ENCODE measurements around the gene CCDC167.
"Not testable (repeated sequence)": the region's sequence is repeated elsewhere in the genome, so short reads cannot be mapped to it uniquely, and the experiment has no call there.

CCDC167 gene

GRCh38 chr6:37503309-37503965, 3.7 kb upstream of the CCDC167 start:
- Histone ChIP-seq H3K36me3 (no peaks in the 10 kb centered on the region), H3K27me3 (no peaks in the 10 kb centered on the region), H3K4me3 (ENCODE audit: low read depth, low read length) (no peak overlapping the region), H3K4me1 (peaks cover 31% of the 10 kb centered on the region), H3K9me3 (no peaks in the 10 kb centered on the region)
- no peak for TF ChIP-seq CTCF (IDR thresholded peaks at IDR 0.05; ENCODE audit: low read depth, low read length)
- DNase-seq, result no peak

- DNase-seq, result no peak
- Histone ChIP-seq H3K4me3 (ENCODE audit: low read depth, low read length) (no peak overlapping the region), H3K27me3 (no peaks in the 10 kb centered on the region), H3K4me1 (peaks cover 27% of the 10 kb centered on the region), H3K36me3 (no peaks in the 10 kb centered on the region), H3K9me3 (no peaks in the 10 kb centered on the region)
- no peak for TF ChIP-seq CTCF (IDR thresholded peaks at IDR 0.05; ENCODE audit: low read depth, low read length)
Measured at GRCh38 chr6:37502703-37503291, 3.1 kb upstream of the CCDC167 start.

GRCh38 chr6:37501632-37502491, 2.2 kb upstream of the CCDC167 start:
- no peak for TF ChIP-seq CTCF (IDR thresholded peaks at IDR 0.05; ENCODE audit: low read depth, low read length)
- H3K27me3 ChIP-seq, result no peaks in the 10 kb centered on the region
- no peak for DNase-seq
- H3K36me3 ChIP-seq, result no peaks in the 10 kb centered on the region
- no peak overlapping the region for H3K4me3 ChIP-seq (ENCODE audit: low read depth, low read length)
- peaks cover 27% of the 10 kb centered on the region for H3K4me1 ChIP-seq
- H3K9me3 ChIP-seq, result no peaks in the 10 kb centered on the region

GRCh38 chr6:37500904-37501303, 1.2 kb upstream of the CCDC167 start:
- not testable (repeated sequence) for H3K36me3 ChIP-seq; H3K27me3 ChIP-seq; H3K4me3 ChIP-seq (ENCODE audit: low read depth, low read length); H3K9me3 ChIP-seq; DNase-seq
- H3K4me1 ChIP-seq, result peaks cover 27% of the 10 kb centered on the region

GRCh38 chr6:37500294-37500608, 558 bp upstream of the CCDC167 start:
- Histone ChIP-seq H3K4me3 (ENCODE audit: low read depth, low read length) (peak overlapping the region; percentile 69), H3K4me1 (peaks cover 27% of the 10 kb centered on the region), H3K9me3 (no peaks in the 10 kb centered on the region), H3K27me3 (no peaks in the 10 kb centered on the region), H3K36me3 (no peaks in the 10 kb centered on the region)
- TF ChIP-seq CTCF (IDR thresholded peaks at IDR 0.05; ENCODE audit: low read depth, low read length), result no peak
- DNase-seq, result no peak

- Histone ChIP-seq H3K27me3 (no peaks in the 10 kb centered on the region), H3K9me3 (no peaks in the 10 kb centered on the region), H3K36me3 (no peaks in the 10 kb centered on the region), H3K4me3 (ENCODE audit: low read depth, low read length) (no peak overlapping the region), H3K4me1 (peaks cover 17% of the 10 kb centered on the region)
- DNase-seq, result no peak
- TF ChIP-seq CTCF (IDR thresholded peaks at IDR 0.05; ENCODE audit: low read depth, low read length), result no peak
Measured at GRCh38 chr6:37496951-37497885, 2.5 kb downstream of the CCDC167 start.
